HG03378 (cell line): ENCODE measurements around the gene PPP1R18.
A peak's percentile ranks its signal among the peaks of the same experiment; 100 is the strongest.
"Not testable (repeated sequence)": the region's sequence is repeated elsewhere in the genome, so short reads cannot be mapped to it uniquely, and the experiment has no call there.

Experiments used
- ATAC-seq: cut with Tn5 transposase; IDR thresholded peaks from one replicate; pipeline ENCODE4 v1.9.1; 2021; ENCODE audit warnings: mild to moderate bottlenecking, moderate library complexity; ENCODE audit not compliant: unreplicated experiment

Gene PPP1R18

DNA sequence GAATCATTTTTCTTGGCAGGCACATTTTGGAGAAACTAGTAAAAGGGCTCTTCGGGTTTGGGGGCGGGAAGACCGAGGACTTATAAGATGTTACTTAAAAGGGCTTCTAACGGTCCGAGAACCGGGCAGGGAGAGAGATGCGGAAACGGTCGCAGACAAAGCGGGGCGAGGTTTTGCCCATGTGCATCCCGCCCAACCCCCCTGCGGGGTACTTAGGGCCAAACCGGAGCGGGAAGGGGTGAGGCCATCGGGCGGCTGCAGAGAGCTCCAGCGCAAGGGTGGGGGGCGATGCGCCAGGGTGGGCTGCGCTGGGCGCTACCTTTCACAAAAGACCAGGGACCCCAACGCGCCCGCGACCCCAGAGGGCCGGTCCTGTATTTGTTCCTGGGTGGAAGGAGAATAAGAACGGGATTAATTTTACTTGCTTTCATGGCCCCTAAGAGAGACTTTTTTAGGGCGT is 34.3 kb upstream of the PPP1R18 start:
- ATAC-seq, result no peak

DNA sequence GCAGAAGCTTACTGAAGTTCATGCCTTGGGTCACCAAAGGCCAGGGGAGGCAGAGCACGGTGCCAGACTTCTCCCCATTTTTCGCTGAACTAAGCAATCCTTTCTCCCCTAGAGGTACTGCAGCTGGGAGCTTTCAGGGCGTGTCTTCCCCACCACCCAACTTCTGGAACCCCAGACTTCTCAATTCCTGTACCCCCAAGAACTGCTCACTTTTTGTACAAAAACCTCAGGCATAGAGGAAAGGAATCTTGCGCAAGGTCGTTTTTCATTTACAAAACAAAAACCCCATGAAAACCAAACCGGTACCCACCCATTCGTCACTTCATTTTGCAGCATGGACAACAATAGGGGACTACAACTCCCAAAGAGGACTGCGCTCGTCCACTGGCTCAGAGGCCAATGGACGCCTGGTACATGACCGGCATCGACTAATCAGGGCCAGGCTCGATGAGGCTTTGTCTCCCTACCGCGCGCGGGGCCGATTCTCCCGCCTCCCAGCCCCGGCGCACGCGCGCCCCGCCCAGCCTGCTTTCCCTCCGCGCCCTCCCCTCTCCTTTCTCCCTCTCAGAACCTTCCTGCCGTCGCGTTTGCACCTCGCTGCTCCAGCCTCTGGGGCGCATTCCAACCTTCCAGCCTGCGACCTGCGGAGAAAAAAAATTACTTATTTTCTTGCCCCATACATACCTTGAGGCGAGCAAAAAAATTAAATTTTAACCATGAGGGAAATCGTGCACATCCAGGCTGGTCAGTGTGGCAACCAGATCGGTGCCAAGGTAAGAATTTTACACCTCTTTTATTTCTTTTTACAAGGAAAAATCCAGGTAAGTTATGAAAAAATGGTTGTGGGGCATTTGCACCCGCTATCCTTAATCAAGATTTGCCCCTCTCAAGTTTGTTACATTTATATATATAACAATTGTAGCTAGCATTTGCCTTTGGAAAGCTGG is 33.6 kb upstream of the PPP1R18 start, which contains the start of gene TUBB:
TSS of gene TUBB (plus strand) at position 562 of the 947 bp plus-strand sequence. CDS start at position 717, 155 bp downstream.
- ATAC-seq, result peak; percentile 29

DNA sequence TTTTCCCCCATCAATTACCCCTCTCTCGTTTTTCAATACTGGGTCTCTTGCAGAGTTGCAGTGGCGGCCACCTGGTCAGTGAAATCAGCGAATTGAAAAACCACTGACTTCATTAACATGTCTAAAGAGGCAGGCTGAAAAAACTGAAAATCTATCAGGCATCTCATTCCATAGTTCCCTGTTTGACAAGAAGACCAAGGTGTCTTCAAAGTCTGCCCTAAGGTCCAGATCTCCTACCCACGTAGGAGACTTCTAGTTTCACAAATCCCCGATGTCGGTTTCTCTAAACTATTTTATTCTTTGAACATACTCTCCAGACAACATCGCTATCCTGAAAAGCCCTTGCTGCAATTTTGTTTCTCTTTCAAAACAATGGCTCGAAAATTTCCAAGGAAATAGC is 32.9 kb upstream of the PPP1R18 start:
- ATAC-seq, result no peak

DNA sequence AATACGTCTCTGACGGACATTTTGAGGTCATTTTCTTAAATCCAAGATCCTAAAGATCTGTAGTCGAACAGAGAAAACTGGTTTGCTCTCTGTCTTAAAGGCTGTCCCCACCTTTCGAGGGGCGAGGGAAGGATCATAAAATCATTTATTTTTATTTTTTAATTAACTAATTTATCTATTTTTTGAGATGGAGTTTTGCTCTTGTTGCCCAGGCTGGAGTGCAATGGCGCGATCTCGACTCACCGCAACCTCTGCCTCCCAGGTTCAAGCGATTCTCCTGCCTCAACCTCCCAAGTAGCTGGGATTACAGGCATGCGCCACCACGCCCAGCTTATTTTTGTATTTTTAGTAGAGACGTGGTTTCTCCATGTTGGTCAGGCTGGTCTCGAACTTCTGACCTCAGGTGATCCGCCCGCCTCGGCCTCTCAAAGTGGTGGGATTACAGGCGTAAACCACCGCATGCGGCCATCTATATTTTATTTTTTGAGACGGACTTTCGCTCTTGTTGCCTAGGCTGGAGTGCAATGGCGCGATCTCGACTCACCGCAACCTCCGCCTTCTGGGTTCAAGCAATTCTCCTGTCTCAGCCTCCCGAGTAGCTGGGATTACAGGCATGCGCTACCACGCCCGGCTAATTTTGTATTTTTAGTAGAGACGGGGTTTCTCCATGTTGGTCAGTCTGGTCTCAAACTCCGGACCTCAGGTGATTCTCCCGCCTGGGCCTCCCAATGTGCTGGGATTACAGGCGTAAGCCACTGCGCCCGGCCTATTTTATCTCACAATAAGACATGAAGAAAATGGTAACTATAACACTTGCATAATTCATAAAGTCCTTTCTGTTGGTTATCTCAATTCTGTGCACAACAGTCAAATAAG is 31.6 kb upstream of the PPP1R18 start:
- ATAC-seq, result not testable (repeated sequence)

DNA sequence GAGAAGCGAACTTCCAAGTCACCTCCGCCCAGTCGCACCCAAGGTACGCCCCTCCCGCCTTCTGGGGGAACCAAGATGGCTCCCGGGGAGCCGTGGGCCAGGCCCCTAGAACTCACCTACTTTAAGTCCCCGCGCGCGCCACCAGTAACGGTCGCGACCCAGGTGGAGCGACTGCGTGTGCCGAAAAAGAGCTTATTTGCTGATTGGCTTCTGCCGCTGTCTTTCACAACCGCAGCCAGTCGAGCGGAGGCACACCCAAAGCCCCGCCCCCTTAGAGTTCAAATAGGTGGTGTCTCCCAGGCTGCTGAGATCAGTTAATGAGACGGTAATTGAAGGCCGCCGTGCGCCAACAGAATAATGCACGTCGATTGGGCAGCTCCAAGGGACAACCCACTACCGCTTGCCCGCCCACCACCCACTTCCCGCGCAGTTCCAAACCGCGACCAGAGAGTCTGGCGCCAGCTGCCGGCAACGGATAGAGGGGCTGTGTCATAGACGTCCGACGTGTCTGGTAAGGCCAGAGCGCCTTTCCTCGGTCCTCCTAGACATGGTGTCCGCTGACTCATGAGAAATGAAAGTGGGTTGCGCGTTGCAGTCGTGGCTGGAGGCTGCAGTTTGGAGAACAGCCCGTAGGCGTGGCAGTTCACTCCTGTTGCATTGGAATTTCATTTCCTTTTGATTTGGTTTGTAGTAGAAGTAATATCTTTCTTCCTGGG is 30.8 kb upstream of the PPP1R18 start, which contains the start of gene MDC1:
TSS of gene MDC1 (minus strand) at position 153 of the 716 bp plus-strand sequence. CDS start 2,106 bp downstream, outside the sequence.
- peak; percentile 67 for ATAC-seq

DNA sequence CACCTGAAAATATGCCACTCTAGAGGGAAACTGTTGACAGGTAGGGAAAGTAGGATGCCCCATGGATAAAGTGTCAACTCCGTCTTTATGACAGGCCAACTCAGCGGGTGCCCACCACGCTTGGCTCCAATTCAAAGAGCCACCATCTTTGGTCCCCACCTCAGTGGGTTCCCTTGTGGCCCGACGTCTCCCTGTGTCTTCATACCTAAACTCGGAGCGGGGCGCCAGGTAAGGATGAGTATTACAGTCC is 30.4 kb upstream of the PPP1R18 start:
- no peak for ATAC-seq

DNA sequence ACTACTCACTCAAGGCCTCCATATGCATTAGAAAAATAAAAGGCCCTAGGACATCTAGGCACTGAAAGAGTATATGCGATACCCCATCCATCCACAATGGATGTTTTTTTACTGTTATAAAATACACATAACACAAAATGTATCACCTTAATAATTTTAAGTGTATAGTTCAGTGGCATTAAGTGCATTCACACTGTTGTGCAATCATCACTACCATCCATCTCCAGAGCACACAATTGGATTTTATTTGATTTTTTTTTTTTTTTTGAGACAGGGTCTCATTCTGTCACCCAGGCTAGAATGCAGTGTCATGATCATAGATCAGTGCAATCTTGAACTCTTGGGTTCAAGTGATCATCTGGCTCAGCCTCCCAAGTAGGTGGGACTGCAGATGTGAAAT is 27.8 kb upstream of the PPP1R18 start:
- ATAC-seq, result no peak

DNA sequence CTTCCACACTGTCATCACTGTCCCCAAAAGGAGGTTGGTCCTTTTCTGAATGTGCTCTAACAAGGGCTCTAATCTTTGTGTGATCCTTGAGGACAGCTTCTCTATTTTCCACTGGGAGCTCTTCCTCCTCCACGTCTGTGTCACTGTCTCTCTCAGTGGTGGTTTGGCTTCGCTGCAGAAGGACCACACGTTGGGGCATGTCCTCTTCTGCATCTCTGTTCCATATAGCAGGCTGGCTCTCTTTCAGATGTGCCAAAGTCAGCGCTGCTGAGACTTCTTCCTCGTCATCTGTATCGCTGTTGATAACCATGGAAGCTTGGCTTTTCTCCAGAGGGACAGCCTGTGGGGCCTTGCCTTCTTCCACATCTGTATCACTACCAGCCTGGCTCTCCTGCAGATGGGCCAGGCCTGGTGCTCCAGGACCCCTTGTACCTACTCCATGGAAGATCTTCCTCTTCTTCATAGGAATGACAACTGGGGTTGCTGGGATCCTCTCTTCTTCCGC is 26.0 kb upstream of the PPP1R18 start:
- no peak for ATAC-seq

DNA sequence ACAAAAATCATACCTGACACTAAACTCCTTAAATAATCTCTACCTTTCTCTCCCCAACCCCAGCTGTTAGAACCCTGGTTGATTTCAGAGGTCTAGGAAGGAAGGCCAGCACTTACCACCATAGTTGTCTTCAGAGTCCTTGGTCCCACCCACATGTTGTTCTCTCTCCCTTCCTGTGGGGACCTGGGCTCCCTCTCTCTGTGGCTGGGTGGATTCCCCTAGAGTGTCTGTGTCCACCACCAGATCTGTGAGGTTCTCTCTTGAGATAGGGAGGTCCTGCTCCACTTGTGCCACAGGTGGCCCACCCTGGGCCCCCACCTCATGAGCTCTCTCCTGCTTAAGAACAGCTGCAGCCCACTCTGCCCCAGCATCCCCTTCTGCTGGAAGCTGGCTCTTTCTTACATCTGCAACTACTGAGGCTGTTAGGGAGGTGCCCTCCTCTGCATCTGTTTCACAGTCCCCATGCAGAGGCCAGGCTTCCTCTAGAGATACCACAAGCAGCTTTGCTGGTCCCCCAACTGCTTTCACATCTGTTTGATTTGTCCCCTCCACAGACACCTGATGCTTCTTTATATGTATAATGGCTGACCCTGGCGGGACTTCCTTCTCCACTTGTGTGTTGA is 25.4 kb upstream of the PPP1R18 start:
- no peak for ATAC-seq

DNA sequence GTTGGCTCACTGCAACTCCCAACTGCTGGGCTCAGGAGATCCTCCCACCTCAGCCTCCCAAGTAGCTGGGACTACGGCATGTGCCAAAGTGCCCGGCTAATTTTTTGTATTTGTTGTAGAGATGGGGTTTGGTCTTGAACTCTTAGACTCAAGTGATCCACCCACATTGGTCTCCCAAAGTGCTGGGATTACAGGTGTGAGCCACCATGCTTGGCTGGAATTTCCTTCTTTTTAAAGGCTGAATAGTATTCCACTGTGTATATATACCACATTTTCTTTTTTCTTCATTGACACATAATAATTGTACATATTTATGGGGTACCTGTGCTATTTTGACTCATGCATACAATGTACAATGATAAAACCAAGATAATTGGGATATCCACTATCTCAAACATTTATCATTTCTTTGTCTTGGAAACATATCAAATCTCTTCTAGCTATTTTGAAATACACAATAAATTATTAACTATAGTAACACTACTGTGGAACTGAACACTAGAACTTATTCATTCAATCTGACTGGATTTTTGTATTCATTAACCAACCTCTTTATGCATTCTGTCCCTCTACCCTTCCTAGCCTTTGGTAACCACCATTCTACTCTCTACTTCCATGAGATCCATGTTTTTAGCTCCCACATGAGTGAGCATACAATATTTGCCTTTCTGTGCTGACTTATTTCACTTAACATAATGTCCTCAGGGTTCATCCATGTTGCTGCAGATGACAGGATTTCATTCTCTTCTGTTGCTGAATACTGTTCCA is 22.8 kb upstream of the PPP1R18 start:
- no peak for ATAC-seq

DNA sequence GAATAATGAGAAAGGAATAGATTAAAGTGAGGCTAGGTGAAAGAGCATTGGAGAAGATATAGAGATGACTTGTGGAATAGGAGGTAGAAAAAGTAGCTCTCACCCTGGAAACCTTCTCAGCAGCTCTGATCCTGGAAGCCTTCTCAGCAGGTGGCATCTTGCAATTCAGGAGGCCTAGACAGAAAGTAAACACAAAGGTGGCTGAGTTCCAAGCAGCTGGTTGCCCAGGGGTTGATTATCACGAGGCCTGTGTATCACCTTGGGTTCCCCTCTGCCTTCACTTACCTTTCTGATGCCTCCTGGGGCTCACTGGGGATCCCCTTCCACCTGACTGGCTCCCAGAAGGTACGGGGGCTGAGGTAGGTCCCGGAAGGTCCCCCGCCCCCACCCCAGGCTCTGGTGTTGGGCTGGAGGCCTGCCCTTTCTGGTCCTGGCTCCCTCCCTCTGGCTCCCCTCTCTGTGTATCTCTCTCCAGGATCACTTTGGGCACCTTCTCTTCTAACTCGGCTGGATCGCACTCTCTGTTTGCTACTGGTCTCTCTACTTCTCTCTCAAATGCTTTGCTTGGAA is 20.9 kb upstream of the PPP1R18 start:
- no peak for ATAC-seq

DNA sequence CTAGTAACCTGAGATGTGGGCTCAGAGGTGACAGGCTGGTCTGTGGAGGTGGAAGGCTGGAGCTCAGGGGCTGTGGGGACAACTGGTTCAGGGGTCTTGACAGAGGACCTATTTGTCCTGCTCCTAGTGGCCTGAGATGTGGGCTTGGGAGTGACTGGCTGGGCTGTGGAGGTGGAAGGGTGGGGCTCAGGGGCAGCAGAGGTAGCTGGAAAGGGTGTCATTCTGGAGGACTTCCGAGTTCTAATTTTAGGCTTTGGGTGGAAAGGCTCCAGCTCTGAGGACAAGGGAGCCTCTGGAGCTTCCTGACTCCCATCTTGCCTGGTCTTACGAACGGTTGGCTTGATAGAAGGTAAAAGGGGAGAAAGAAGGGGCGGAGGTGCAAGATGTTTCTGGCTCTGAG is 19.2 kb upstream of the PPP1R18 start:
- ATAC-seq, result no peak

DNA sequence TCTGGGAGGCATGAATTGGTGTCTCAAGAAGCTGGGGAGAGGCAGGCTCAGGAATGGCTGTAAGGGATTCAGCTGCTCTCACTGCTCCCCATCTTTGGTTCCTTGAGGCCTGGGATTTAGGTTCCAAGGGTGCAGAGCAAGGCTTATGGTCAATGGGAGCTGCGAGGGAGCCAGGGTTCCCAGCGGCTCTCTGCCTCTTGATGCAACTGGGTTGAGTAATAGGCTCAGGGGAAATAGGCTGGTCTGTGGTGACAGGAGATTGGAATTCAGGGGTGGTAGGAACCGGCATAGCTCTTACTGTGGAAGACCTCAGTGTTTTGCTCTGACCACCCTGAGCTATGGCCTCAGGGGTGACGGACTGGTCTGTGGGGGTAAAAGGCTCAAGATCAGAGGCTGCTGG is 17.4 kb upstream of the PPP1R18 start:
- no peak for ATAC-seq

DNA sequence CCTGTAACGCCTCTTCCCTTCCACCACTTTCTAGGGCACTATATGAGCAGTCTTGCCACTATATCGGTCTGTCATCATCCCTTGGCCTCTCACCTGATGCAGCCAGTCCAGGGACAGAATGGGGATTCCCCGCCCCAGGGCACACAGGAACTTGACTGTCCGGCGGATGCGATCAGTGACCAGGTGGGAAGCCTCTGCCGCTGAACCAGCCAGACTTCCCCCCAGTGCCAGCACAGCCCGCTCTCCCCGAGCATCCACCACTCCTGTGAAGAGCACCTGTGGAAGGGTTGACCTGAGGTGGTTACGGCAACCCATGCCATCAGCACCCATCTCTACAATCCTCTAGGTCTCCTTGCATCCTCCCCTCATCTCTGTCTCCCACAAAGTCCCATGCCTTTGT is 16.6 kb upstream of the PPP1R18 start:
- no peak for ATAC-seq

DNA sequence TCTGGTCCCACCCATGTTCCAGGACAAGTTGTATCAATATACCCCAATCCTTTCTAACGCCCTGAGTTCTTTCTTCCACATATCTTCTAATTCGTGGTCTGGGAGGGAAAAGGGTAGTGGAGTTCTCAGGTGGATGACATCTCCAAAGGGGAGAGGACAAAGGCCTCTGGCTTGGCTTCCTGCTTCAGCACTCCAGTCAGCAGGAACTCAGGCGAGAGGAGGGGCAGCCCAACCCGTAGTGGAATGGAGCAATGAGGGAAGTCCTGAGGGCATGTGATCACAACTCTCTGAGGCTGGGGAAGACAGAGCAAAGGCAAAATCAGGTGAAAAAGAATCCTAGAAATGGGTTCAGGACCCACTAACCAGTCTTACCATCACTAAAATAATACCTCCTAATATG is 13.9 kb upstream of the PPP1R18 start:
- ATAC-seq, result no peak

DNA sequence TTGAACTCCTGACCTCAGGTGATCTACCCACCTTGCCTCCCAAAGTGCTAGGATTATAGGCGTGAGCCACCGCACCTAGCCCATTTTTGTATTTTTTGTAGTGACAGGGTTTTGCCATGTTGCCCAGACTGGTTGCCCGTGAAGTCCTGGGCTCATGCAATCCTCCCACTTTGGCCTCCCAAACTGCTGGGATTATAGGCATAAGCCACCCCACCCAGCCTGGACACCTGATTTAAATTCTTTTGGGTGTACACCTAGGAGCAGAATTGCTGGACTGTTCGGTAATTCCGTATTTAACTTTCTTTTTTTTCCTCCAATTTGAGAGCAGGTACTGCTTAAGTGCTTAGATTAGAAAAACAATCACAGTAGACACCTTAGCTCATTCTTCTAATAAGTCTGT is 10.0 kb upstream of the PPP1R18 start:
- no peak for ATAC-seq

DNA sequence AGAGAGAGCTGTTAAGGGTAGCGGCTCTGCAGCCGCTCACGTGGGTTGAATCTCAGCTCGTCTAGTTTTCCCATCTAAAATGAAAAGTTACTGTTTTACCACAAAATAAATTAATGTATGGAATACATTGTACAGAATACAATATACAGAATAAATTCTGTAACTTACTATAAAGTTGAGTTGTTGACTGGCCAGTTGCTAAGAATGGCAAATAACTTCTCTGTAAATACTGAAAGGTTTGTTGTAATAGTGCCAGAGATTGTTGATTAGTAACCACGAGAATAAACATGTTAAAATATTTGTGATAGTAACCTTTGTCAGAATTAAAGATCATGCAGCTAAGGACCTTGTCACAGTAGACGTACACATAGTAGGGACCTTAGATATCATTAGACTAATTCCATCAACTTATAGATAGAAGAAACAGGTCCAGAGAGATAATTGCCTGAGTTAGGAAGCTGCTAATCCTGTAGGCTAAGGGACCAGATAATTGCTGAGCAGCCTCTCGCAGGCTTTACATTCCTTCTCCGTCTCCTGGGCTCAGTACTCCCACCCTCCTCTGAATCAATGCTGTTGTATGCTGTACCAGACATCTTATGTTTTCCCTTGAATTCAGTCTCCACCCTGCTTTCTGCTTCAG is 4.9 kb upstream of the PPP1R18 start:
- no peak for ATAC-seq

DNA sequence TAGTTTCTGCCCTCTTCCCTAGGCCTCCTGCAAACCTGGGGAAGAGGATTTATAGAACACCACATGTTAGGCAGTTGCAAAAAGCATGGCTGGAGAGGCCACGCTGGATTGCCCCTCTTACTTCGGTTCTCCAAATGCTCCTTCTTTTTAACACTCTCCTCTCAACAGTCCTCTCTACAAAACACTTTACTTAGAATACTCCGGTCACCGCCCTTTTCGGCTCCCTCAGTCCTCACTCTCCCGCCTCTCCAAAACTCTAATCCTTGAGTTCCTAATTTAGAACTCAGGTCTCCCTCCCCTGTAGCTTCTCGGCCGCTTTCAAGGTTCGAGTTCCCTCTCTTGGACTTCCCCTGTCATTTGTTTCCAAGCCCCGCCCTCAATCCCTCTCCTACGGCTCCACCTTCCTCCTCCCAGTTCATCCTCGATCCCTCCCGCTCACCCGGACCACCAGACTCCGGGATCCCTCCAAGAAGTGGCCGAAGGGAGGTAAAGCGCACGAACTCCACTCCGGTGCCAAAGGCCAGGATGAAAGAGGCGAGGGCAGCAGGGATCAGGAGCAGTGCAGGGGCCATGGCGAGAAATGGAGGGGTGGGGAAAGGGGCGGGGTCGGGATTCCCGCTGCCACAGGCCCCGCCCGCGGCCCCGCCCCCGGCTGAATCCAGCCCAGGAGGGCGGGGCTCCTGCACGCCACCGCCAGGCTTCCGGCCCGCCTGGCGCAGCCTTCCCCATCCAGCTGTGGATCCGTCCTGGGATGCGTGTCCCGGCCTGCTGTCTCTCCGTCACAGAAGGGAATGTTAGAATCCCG is 4.2 kb upstream of the PPP1R18 start, which contains the start of gene NRM:
TSS of gene NRM (minus strand) at position 582 of the 805 bp plus-strand sequence. CDS start at position 572, 10 bp downstream.
- ATAC-seq, result peak; percentile 26
